A673 (cell line): Measurements from ENCODE around the gene CNPY1. TPM values are rescaled to one million over a fixed set of nuclear protein-coding genes. Genes with fewer than 3 reads are reported as not detected.
A peak's percentile ranks its signal among the peaks of the same experiment; 100 is the strongest.

Experiments used
- BruUV-seq: library from RNA; stranded (reverse); fragments of 400-500 nt; replicated peaks from 2 replicates; lab custom pipeline; 2021; lab: Mats Ljungman, UMichigan
- CTCF ChIA-PET: fragments of 300-600 bp; sonication (Branson Sonifier 250); formaldehyde crosslinking; loops from one replicate; lab custom pipeline; 2022; ENCODE audit warnings: antibody characterized with exemption; lab: Charles Lee
- POLR2A ChIA-PET: fragments of 300-600 bp; sonication (Branson Sonifier 250); formaldehyde crosslinking; loops from one replicate; lab custom pipeline; 2022; ENCODE audit warnings: antibody characterized with exemption; ENCODE audit not compliant: low non-redundant PET; lab: Charles Lee
- DNase-seq: peaks from one replicate; pipeline ENCODE4 v3.0.0-alpha.2; 2015; ENCODE audit warnings: low spot score
- H3K27ac ChIP-seq: fragments of 200-600 bp; sonication (generic); 2 replicates; pipeline ENCODE4 v1.5.1; 2016; ENCODE audit warnings: mixed run types, low read depth, mild to moderate bottlenecking, mixed read lengths, antibody characterized with exemption, low read length; ENCODE audit not compliant: poor library complexity, severe bottlenecking
- H3K27me3 ChIP-seq: fragments of 200-600 bp; sonication (generic); replicated peaks from 2 replicates; pipeline ENCODE4 v1.6.1; 2017; ENCODE audit warnings: mixed run types, low read depth, mild to moderate bottlenecking, mixed read lengths, antibody characterized with exemption, low read length; ENCODE audit not compliant: insufficient read depth, poor library complexity
- H3K36me3 ChIP-seq: fragments of 200-600 bp; sonication (generic); 2 replicates; pipeline ENCODE4 v1.6.1; 2016; ENCODE audit warnings: mixed run types, mild to moderate bottlenecking, mixed read lengths, antibody characterized with exemption, low read length; ENCODE audit not compliant: insufficient read depth, poor library complexity, severe bottlenecking
- H3K4me1 ChIP-seq: fragments of 200-600 bp; sonication (generic); 2 replicates; pipeline ENCODE4 v1.6.1; 2017; ENCODE audit warnings: mixed run types, mild to moderate bottlenecking, mixed read lengths, antibody characterized with exemption, low read length; ENCODE audit not compliant: insufficient read depth, poor library complexity, severe bottlenecking
- H3K4me3 ChIP-seq: fragments of 200-600 bp; sonication (generic); 2 replicates; pipeline ENCODE4 v1.5.1; 2016; ENCODE audit warnings: low read depth, mixed run types, mild to moderate bottlenecking, mixed read lengths, low read length; ENCODE audit not compliant: poor library complexity, severe bottlenecking
- H3K9me3 ChIP-seq: fragments of 200-600 bp; sonication (generic); 2 replicates; pipeline ENCODE4 v1.6.1; 2016; ENCODE audit warnings: mixed run types, low read depth, mild to moderate bottlenecking, mixed read lengths, antibody characterized with exemption, low read length; ENCODE audit not compliant: poor library complexity, severe bottlenecking
- CTCF ChIP-seq: fragments of 300-800, 200-600 bp; sonication (generic); conservative IDR thresholded peaks from 2 replicates; pipeline ENCODE4 v1.5.1; 2017; ENCODE audit warnings: low read depth, mild to moderate bottlenecking, antibody characterized with exemption, low read length, moderate library complexity, mixed read lengths
- EZH2 ChIP-seq: fragments of 200-600 bp; sonication (generic); IDR thresholded peaks from 2 replicates; pipeline ENCODE4 v1.6.1; 2017; ENCODE audit warnings: borderline replicate concordance, low read depth, mild to moderate bottlenecking, mixed read lengths, antibody characterized with exemption, low read length; ENCODE audit not compliant: poor library complexity, severe bottlenecking
- intact Hi-C: fragments of 100-400 bp; cut with micrococcal nuclease; formaldehyde crosslinking; loops from one replicate; pipeline ENCODE4 v1.10.0; 2022; ENCODE audit not compliant: unreplicated experiment
- total RNA-seq: library from RNA; stranded (reverse); gene quantifications from 2 replicates; pipeline ENCODE4 v1.2.3, GENCODE V29; 2021

The CNPY1 gene
- total RNA-seq, 1 experiment from 2014 or later, result not detected

- POLR2A ChIA-PET, result no interaction called here
- intact Hi-C loops, result no loop called here
- CTCF ChIA-PET, result no interaction called here
- no TSS peak for BruUV-seq
- H3K4me3 ChIP-seq, result peak overlapping the region; percentile 55
- peaks cover 96% of the 10 kb centered on the region for H3K27me3 ChIP-seq
- H3K9me3 ChIP-seq, result no peaks in the 10 kb centered on the region
- no peak overlapping the region for H3K27ac ChIP-seq
- peaks cover 19% of the 10 kb centered on the region for H3K4me1 ChIP-seq
- TF ChIP-seq CTCF (no peak), EZH2 (peak; percentile 93)
- no peaks in the 10 kb centered on the region for H3K36me3 ChIP-seq
- DNase-seq, result peak; percentile 83
Measured at GRCh38 chr7:155456738-155457543, 89.4 kb downstream of the CNPY1 start.

- Histone ChIP-seq H3K9me3 (no peaks in the 10 kb centered on the region), H3K36me3 (no peaks in the 10 kb centered on the region), H3K4me3 (no peak overlapping the region), H3K4me1 (peaks cover 19% of the 10 kb centered on the region), H3K27me3 (peaks cover 96% of the 10 kb centered on the region), H3K27ac (no peak overlapping the region)
- no TSS peak for BruUV-seq
- DNase-seq, result no peak
- TF ChIP-seq CTCF (no peak), EZH2 (no peak)
- ChIA-PET CTCF (no interaction called here), POLR2A (no interaction called here)
- intact Hi-C loops, result no loop called here
Measured at GRCh38 chr7:155455776-155456737, 90.3 kb downstream of the CNPY1 start.

- no peak for TF ChIP-seq CTCF
- TF ChIP-seq EZH2, result peak; percentile 13
- Histone ChIP-seq H3K27me3 (peaks cover 96% of the 10 kb centered on the region), H3K4me1 (peaks cover 19% of the 10 kb centered on the region), H3K9me3 (no peaks in the 10 kb centered on the region), H3K36me3 (no peaks in the 10 kb centered on the region), H3K4me3 (no peak overlapping the region), H3K27ac (no peak overlapping the region)
- no peak for DNase-seq
- ChIA-PET POLR2A (no interaction called here), CTCF (no interaction called here)
- no TSS peak for BruUV-seq
- intact Hi-C loops, result no loop called here
Measured at GRCh38 chr7:155455132-155455693, 91.1 kb downstream of the CNPY1 start.
